Suprapubic skin (tissue), 4 donors: ENCODE data around the gene COQ9.

Source experiments
- CTCF ChIP-seq, 2 donors: fragments of 200-600 bp in 1 of 2; fragments of 450-650 bp in 1 of 2; sonication (generic) in 1 of 2; IDR thresholded peaks; one replicate each; pipeline ENCODE4 v1.5.1; 2016 to 2019; ENCODE audit warnings: antibody characterized with exemption in 2 of 2, mild to moderate bottlenecking in 1 of 2, moderate library complexity in 1 of 2
- EP300 ChIP-seq: sonication (generic); formaldehyde crosslinking; IDR thresholded peaks from one replicate; pipeline ENCODE4 v1.6.1; 2017; ENCODE audit warnings: antibody characterized with exemption
- POLR2A ChIP-seq, 2 donors: fragments of 450-650 bp; IDR thresholded peaks; one replicate each; pipeline ENCODE4 v1.6.1; 2017; ENCODE audit warnings: antibody characterized with exemption in 2 of 2, mild to moderate bottlenecking in 2 of 2, moderate library complexity in 2 of 2
- POLR2AphosphoS5 ChIP-seq, 3 donors: sonication (generic); formaldehyde crosslinking; IDR thresholded peaks; one replicate each; pipeline ENCODE4 v1.6.1; 2017; ENCODE audit warnings: antibody characterized with exemption in 3 of 3

- no peak for TF ChIP-seq POLR2AphosphoS5 (IDR thresholded peaks at IDR 0.05)
- no peak for TF ChIP-seq CTCF (IDR thresholded peaks at IDR 0.05)
- no peak for TF ChIP-seq POLR2A (IDR thresholded peaks at IDR 0.05)
- TF ChIP-seq EP300: no peak
These were observed 54.2 kb downstream of the COQ9 start for GRCh38 chr16:57501492-57501891.
